Endothelial cell of umbilical vein (primary cell): Measurements from ENCODE around the gene TMEM51. TPM values are rescaled to one million over a fixed set of nuclear protein-coding genes. Genes with fewer than 3 reads are reported as not detected.

ENCODE experiments used
- BruUV-seq: library from RNA; stranded (reverse); fragments of 400-500 nt; replicated peaks from 2 replicates; lab custom pipeline; 2021; lab: Mats Ljungman, UMichigan
- CTCF ChIA-PET: fragments of 300-600, 350-600 bp; sonication (Branson Sonifier 250); formaldehyde crosslinking; loops from one replicate; lab custom pipeline; 2021; ENCODE audit warnings: antibody characterized with exemption, inconsistent platforms; lab: Charles Lee
- POLR2A ChIA-PET: fragments of 300-600, 350-600 bp; sonication (Branson Sonifier 250); formaldehyde crosslinking; loops from one replicate; lab custom pipeline; 2021; ENCODE audit warnings: antibody characterized with exemption, inconsistent platforms; lab: Charles Lee
- DNase-seq: peaks from one replicate; pipeline ENCODE4 v3.0.0-alpha.2; 2011; ENCODE audit warnings: low read depth, low spot score
- FAIRE-seq: peaks from 2 replicates; lab custom pipeline; 2011; peaks lifted over from hg19 to GRCh38; lab: Jason Lieb, UNC
- H2AFZ ChIP-seq: 2 replicates; pipeline ENCODE4 v1.6.0; 2012; ENCODE audit warnings: low read depth, low read length, control low read depth, inconsistent platforms
- H3K27ac ChIP-seq: 2 replicates; pipeline ENCODE4 v1.5.1; 2011; ENCODE audit warnings: low read depth, mild to moderate bottlenecking, control low read depth, low read length, moderate library complexity; ENCODE audit not compliant: insufficient read depth
- H3K27me3 ChIP-seq, 2 experiments: 2 replicates each; pipeline versions ENCODE4 v1.6.0 to v1.6.1; 2011; ENCODE audit warnings: low read length in 2 of 2, mixed read lengths in 1 of 2; ENCODE audit not compliant: control insufficient read depth in 2 of 2, insufficient read depth in 2 of 2
- H3K36me3 ChIP-seq, 2 experiments: 2 replicates in 1 of 2; 3 replicates in 1 of 2; pipeline ENCODE4 v1.5.1; 2011; ENCODE audit warnings: low read length in 2 of 2, mild to moderate bottlenecking in 1 of 2, moderate library complexity in 1 of 2; ENCODE audit not compliant: control insufficient read depth in 2 of 2, insufficient read depth in 2 of 2; ENCODE audit errors: extremely low read depth in 1 of 2
- H3K4me1 ChIP-seq: 3 replicates; pipeline ENCODE4 v1.5.1; 2011; ENCODE audit warnings: mild to moderate bottlenecking, low read length; ENCODE audit not compliant: control insufficient read depth, insufficient read depth; ENCODE audit errors: extremely low read depth
- H3K4me2 ChIP-seq: 2 replicates; pipeline ENCODE4 v1.6.1; 2011; ENCODE audit warnings: low read length, control low read depth, mixed read lengths; ENCODE audit not compliant: insufficient read depth
- H3K4me3 ChIP-seq, 3 experiments: fragments of 200-600 bp in 1 of 3; sonication (generic), shearing (Covaris generic) in 1 of 3; replicated peaks in 1 of 3; 2 replicates each; pipeline ENCODE4 v1.5.1; 2011 to 2016; ENCODE audit warnings: control low read depth in 3 of 3, low read length in 3 of 3, mild to moderate bottlenecking in 2 of 3, inconsistent platforms in 1 of 3, low read depth in 1 of 3, moderate library complexity in 1 of 3; ENCODE audit not compliant: insufficient read depth in 1 of 3
- H3K79me2 ChIP-seq: 2 replicates; pipeline ENCODE4 v1.6.0; 2012; ENCODE audit warnings: low read length, inconsistent platforms; ENCODE audit not compliant: control insufficient read depth, insufficient read depth
- H3K9ac ChIP-seq: replicated peaks from 2 replicates; pipeline ENCODE3; 2011; ENCODE audit warnings: low read length, control low read depth; ENCODE audit not compliant: insufficient read depth; ENCODE audit errors: extremely low read depth
- H3K9me1 ChIP-seq: replicated peaks from 3 replicates; pipeline ENCODE4 v1.6.0; 2011; ENCODE audit warnings: mild to moderate bottlenecking, low read length; ENCODE audit not compliant: control insufficient read depth, insufficient read depth; ENCODE audit errors: extremely low read depth
- H3K9me3 ChIP-seq: replicated peaks from 2 replicates; pipeline ENCODE4 v1.5.1; 2012; ENCODE audit warnings: low read length, inconsistent platforms; ENCODE audit not compliant: control insufficient read depth, insufficient read depth
- H4K20me1 ChIP-seq: replicated peaks from 2 replicates; pipeline ENCODE3; 2011; ENCODE audit warnings: mild to moderate bottlenecking, low read length; ENCODE audit not compliant: control insufficient read depth, insufficient read depth; ENCODE audit errors: extremely low read depth
- CTCF ChIP-seq, 2 donors: IDR thresholded peaks; 1 replicate in 1 of 2; 2 replicates in 1 of 2; pipeline ENCODE4 v1.5.1; 2011; ENCODE audit warnings: low read length in 2 of 2, mild to moderate bottlenecking in 2 of 2, moderate library complexity in 2 of 2, control low read depth in 1 of 2, inconsistent platforms in 1 of 2, low read depth in 1 of 2; ENCODE audit not compliant: insufficient read depth in 1 of 2; ENCODE audit errors: extremely low read depth in 1 of 2
- EZH2 ChIP-seq: IDR thresholded peaks from 2 replicates; pipeline ENCODE4 v1.6.1; 2012; ENCODE audit warnings: borderline replicate concordance, low read depth, mild to moderate bottlenecking, moderate library complexity, low read length, inconsistent platforms; ENCODE audit not compliant: severe bottlenecking
- FOS ChIP-seq: IDR thresholded peaks from 2 replicates; pipeline ENCODE4 v1.6.1; 2011; ENCODE audit warnings: mild to moderate bottlenecking, low read length, moderate library complexity, borderline replicate concordance; ENCODE audit not compliant: insufficient read depth
- GATA2 ChIP-seq: IDR thresholded peaks from 2 replicates; pipeline ENCODE4 v1.7.0; 2011; ENCODE audit warnings: low read depth, mild to moderate bottlenecking, moderate library complexity, mixed read lengths, low read length; ENCODE audit not compliant: insufficient read length, insufficient read depth
- JUN ChIP-seq: IDR thresholded peaks from 2 replicates; pipeline ENCODE4 v1.6.1; 2011; ENCODE audit warnings: borderline replicate concordance, low read depth; ENCODE audit not compliant: insufficient read length, insufficient read depth
- MAX ChIP-seq: IDR thresholded peaks from 2 replicates; pipeline ENCODE4 v1.6.1; 2011; ENCODE audit not compliant: insufficient read depth, insufficient read length
- MYC ChIP-seq: IDR thresholded peaks from one replicate; pipeline ENCODE4 v1.6.1; 2011; ENCODE audit warnings: mild to moderate bottlenecking, low read depth, low read length
- POLR2A ChIP-seq: IDR thresholded peaks from 2 replicates; pipeline ENCODE4 v1.6.1; 2012; ENCODE audit warnings: low read depth, mild to moderate bottlenecking, control low read depth, low read length
- POLR2AphosphoS5 ChIP-seq: IDR thresholded peaks from 2 replicates; pipeline ENCODE4 v1.6.1; 2012; ENCODE audit warnings: low read depth, mild to moderate bottlenecking, control low read depth, low read length, moderate library complexity; ENCODE audit not compliant: insufficient read depth
- dilution Hi-C: fragments of 300-500 bp; cut with MboI; formaldehyde crosslinking; loops from one replicate; pipeline ENCODE4 v1.15.0; 2019; ENCODE audit warnings: low sequenced_read_pairs; ENCODE audit not compliant: extremely low pct_ligation_motif_present
- intact Hi-C: fragments of 100-400 bp; cut with micrococcal nuclease; formaldehyde crosslinking; loops from one replicate; pipeline ENCODE4 v1.10.0; 2022
- polyA plus RNA-seq, 4 experiments: library from polyadenylated mRNA; depleted of rRNA in 3 of 4; stranded (reverse) in 3 of 4; unstranded in 1 of 4; fragments of >200 nt; gene quantifications; 2 replicates each; pipeline versions ENCODE4 v1.2.1 to v1.2.3, GENCODE V29; 2011 to 2012; ENCODE audit warnings: missing spikeins in 1 of 4
- total RNA-seq: library from RNA; stranded (reverse); gene quantifications from 2 replicates; pipeline ENCODE4 v1.2.3, GENCODE V29; 2021

Gene TMEM51
- total and polyA plus RNA-seq, 2 donors (not counting 3 experiments of a cell fraction or from before 2014, with no cell fraction given) = 13.7 to 13.9 TPM

- H3K36me3 ChIP-seq = peaks cover 0 to 3% of the 10 kb centered on the region in 2 experiments
- H3K79me2 ChIP-seq = no peaks in the 10 kb centered on the region
- FAIRE-seq (no peak), DNase-seq (no peak)
- no peak overlapping the region for H2AFZ ChIP-seq
- no peaks in the 10 kb centered on the region for H4K20me1 ChIP-seq
- ChIA-PET POLR2A (no interaction called here), CTCF (interaction anchor here (1.0 to 1.3 kb wide), 2 partner anchors 51 to 58 kb away, joined by 3 to 4 read pairs; no protein-coding TSS in a partner anchor)
- no peaks in the 10 kb centered on the region for H3K9me1 ChIP-seq
- peaks cover 3% of the 10 kb centered on the region for H3K4me1 ChIP-seq
- dilution Hi-C loops = no loop called here
- no peak overlapping the region for H3K4me2 ChIP-seq
- no peaks in the 10 kb centered on the region for H3K27me3 ChIP-seq
- H3K27ac ChIP-seq = no peak overlapping the region
- H3K9ac ChIP-seq = no peak overlapping the region
- no TSS peak for BruUV-seq
- H3K9me3 ChIP-seq = no peaks in the 10 kb centered on the region
- H3K4me3 ChIP-seq = no peak overlapping the region
- intact Hi-C loops = no loop called here
- TF ChIP-seq EZH2 (no peak), MYC (no peak), POLR2A (no peak), POLR2AphosphoS5 (no peak), CTCF (IDR thresholded peaks at IDR 0.05; ENCODE audit: extremely low read depth in 1 of 2, insufficient read depth in 1 of 2, low read depth in 1 of 2, low read length in 2 of 2) (no peak), FOS (no peak), GATA2 (no peak), MAX (no peak), JUN (no peak)
Observed at GRCh38 chr1:15210651-15211375, 57.3 kb downstream of the TMEM51 start.
